OCI-LY7 (cell line): Measurements from ENCODE around the gene DIO1. TPM values are rescaled to one million over a fixed set of nuclear protein-coding genes. Genes with fewer than 3 reads are reported as not detected.

Experiments
- BruUV-seq: library from RNA; stranded (reverse); fragments of 400-500 nt; replicated peaks from 2 replicates; lab custom pipeline; 2021; lab: Mats Ljungman, UMichigan
- CTCF ChIA-PET: fragments of 300-600 bp; sonication (Branson Sonifier 250); formaldehyde crosslinking; loops from one replicate; lab custom pipeline; 2022; ENCODE audit warnings: antibody characterized with exemption; ENCODE audit not compliant: unreplicated experiment; lab: Charles Lee
- POLR2A ChIA-PET: fragments of 300-600 bp; sonication (Branson Sonifier 250); formaldehyde crosslinking; loops from one replicate; lab custom pipeline; 2022; ENCODE audit warnings: antibody characterized with exemption; lab: Charles Lee
- DNase-seq: peaks from one replicate; pipeline ENCODE4 v3.0.0-alpha.2; 2015; ENCODE audit warnings: low spot score
- H2AFZ ChIP-seq: fragments of 200-600 bp; sonication (generic), shearing (Covaris generic); 2 replicates; pipeline ENCODE4 v1.6.1; 2014; ENCODE audit warnings: mild to moderate bottlenecking, antibody characterized with exemption, low read length, moderate library complexity
- H3K27ac ChIP-seq: fragments of 200-600 bp; sonication (generic); 2 replicates; pipeline ENCODE4 v1.5.1; 2014; ENCODE audit warnings: mixed run types, low read depth, mild to moderate bottlenecking, moderate library complexity, low read length, inconsistent platforms; ENCODE audit not compliant: poor library complexity, severe bottlenecking
- H3K36me3 ChIP-seq: fragments of 200-600 bp; sonication (generic); 2 replicates; pipeline ENCODE4 v1.6.1; 2014; ENCODE audit warnings: mild to moderate bottlenecking, antibody characterized with exemption, low read length, moderate library complexity, mixed read lengths; ENCODE audit not compliant: insufficient read depth
- H3K4me1 ChIP-seq: fragments of 200-600 bp; sonication (generic); 2 replicates; pipeline ENCODE4 v1.5.1; 2014; ENCODE audit warnings: mild to moderate bottlenecking, low read length; ENCODE audit not compliant: insufficient read depth, poor library complexity, severe bottlenecking
- H3K4me2 ChIP-seq: fragments of 200-600 bp; sonication (generic); 2 replicates; pipeline ENCODE4 v1.6.1; 2014; ENCODE audit warnings: mild to moderate bottlenecking, low read length
- H3K4me3 ChIP-seq: fragments of 200-600 bp; sonication (generic); 2 replicates; pipeline ENCODE4 v1.5.1; 2014; ENCODE audit warnings: mild to moderate bottlenecking, low read depth, low read length; ENCODE audit not compliant: poor library complexity, severe bottlenecking
- H3K79me2 ChIP-seq: fragments of 200-600 bp; sonication (generic); 2 replicates; pipeline ENCODE4 v1.6.1; 2016; ENCODE audit warnings: low read depth, mild to moderate bottlenecking, low read length, moderate library complexity, mixed read lengths; ENCODE audit not compliant: insufficient read depth
- H3K9me2 ChIP-seq: fragments of 200-600 bp; sonication (generic); 2 replicates; pipeline ENCODE4 v1.6.1; 2016; ENCODE audit warnings: mild to moderate bottlenecking, low read length, mixed read lengths; ENCODE audit not compliant: insufficient read depth
- H3K9me3 ChIP-seq: fragments of 200-600 bp; sonication (generic); 2 replicates; pipeline ENCODE4 v1.6.1; 2014; ENCODE audit warnings: mild to moderate bottlenecking, mixed run types, low read length, mixed read lengths
- H4K20me1 ChIP-seq: fragments of 200-600 bp; sonication (generic); 2 replicates; pipeline ENCODE4 v1.6.1; 2014; ENCODE audit warnings: mild to moderate bottlenecking, antibody characterized with exemption, low read length, moderate library complexity, mixed read lengths; ENCODE audit not compliant: insufficient read depth
- EZH2phosphoT487 ChIP-seq: fragments of 200-600 bp; sonication (generic); IDR thresholded peaks from 2 replicates; pipeline ENCODE4 v1.6.1; 2018; ENCODE audit warnings: low read depth, borderline replicate concordance, mild to moderate bottlenecking, mixed run types, antibody characterized with exemption, low read length, moderate library complexity, mixed read lengths
- intact Hi-C: fragments of 100-400 bp; cut with micrococcal nuclease; formaldehyde crosslinking; loops from one replicate; pipeline ENCODE4 v1.10.0; 2022; ENCODE audit not compliant: unreplicated experiment
- total RNA-seq, 2 experiments: library from RNA; depleted of rRNA in 1 of 2; stranded (reverse); fragments of >200 nt in 1 of 2; shearing (Covaris generic) in 1 of 2; gene quantifications; 2 replicates each; pipeline ENCODE4 v1.2.3, GENCODE V29; 2014 to 2022
- TF ChIP-seq, protein P1 (sequence below): fragments of 200-600 bp; sonication (generic); conservative IDR thresholded peaks from 2 replicates; pipeline ENCODE4 v1.5.1; 2014; ENCODE audit warnings: mild to moderate bottlenecking, antibody characterized with exemption, low read length, moderate library complexity, mixed read lengths

DIO1 gene
- total RNA-seq, 2 experiments from 2014 or later, result not detected

DNA sequence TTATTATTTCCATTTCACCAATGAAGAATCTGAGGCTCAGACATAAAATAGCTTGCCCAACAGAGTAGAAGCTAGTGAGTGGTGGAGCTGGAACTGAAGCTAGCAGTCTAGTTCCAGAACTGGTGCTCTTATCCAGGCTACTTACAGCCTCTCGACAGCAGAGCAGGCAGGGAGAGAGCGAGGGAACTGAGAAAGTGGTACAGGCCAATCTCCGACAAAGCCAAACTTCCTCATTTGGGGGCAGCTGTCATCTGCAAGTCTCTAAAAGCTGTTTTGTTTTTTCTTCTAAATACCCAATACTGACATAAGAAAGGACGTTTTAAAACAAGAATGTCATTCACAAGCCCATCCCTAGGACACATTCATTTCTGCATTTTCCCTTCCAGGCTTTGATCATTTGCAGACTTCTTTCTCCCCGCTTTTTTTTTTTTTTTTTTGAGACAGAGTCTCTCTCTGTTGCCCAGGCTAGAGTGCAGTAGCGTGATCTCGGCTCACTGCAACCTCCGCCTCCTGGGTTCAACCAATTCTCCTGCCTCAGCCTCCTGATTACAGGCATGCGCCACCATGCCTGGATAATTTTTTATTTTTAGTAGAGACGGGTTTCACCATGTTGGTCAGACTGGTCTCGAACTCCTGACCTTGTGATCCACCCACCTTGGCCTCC is 24.4 kb upstream of the DIO1 start:
- Histone ChIP-seq H4K20me1 (no peaks in the 10 kb centered on the region), H3K36me3 (peaks cover 12% of the 10 kb centered on the region; the same call in 1 of the 2 replicates), H3K27ac (no peak overlapping the region), H3K4me2 (peak overlapping the region; percentile 46), H3K79me2 (no peaks in the 10 kb centered on the region), H3K4me1 (peaks cover 8% of the 10 kb centered on the region), H3K9me3 (no peaks in the 10 kb centered on the region), H2AFZ (no peak overlapping the region; the same call in 1 of the 2 replicates), H3K9me2 (no peaks in the 10 kb centered on the region), H3K4me3 (no peak overlapping the region)
- TF ChIP-seq, protein P1, sequence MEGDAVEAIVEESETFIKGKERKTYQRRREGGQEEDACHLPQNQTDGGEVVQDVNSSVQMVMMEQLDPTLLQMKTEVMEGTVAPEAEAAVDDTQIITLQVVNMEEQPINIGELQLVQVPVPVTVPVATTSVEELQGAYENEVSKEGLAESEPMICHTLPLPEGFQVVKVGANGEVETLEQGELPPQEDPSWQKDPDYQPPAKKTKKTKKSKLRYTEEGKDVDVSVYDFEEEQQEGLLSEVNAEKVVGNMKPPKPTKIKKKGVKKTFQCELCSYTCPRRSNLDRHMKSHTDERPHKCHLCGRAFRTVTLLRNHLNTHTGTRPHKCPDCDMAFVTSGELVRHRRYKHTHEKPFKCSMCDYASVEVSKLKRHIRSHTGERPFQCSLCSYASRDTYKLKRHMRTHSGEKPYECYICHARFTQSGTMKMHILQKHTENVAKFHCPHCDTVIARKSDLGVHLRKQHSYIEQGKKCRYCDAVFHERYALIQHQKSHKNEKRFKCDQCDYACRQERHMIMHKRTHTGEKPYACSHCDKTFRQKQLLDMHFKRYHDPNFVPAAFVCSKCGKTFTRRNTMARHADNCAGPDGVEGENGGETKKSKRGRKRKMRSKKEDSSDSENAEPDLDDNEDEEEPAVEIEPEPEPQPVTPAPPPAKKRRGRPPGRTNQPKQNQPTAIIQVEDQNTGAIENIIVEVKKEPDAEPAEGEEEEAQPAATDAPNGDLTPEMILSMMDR, result no peak
- TF ChIP-seq EZH2phosphoT487, result no peak
- POLR2A ChIA-PET, result interaction anchor here (0.7 to 1.5 kb wide), 6 partner anchors 9 to 240 kb away, joined by 3 to 7 read pairs (median 4); partner anchors contain the start of gene IFT25
- CTCF ChIA-PET, result no interaction called here
- no TSS peak for BruUV-seq
- DNase-seq, result peak; percentile 72
- intact Hi-C loops, result loop anchor here (10.0 kb wide), 1 partner anchor 195 kb away; no protein-coding TSS in a partner anchor

DNA sequence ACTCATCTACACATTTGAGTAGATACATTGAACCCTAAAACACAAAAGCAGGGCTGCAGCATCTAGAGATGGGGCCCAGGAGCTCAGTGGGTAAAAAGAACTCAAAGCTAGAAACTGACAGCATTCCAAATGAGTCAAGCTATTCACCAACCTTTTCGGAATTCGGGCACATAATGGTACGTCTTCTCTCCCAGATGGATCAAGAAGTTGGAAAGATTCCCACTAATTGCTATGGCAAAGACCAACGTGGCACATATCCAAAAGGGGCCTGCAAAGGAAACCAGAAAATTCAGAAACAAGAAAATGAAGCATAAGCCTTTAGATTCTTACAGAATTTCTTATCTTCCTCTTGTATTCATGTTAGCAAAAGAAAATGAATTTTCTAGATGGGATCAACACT is 22.8 kb upstream of the DIO1 start:
- intact Hi-C loops, result no loop called here
- BruUV-seq, result no TSS peak
- peaks cover 12% of the 10 kb centered on the region; the same call in 1 of the 2 replicates for H3K36me3 ChIP-seq
- H3K9me3 ChIP-seq, result no peaks in the 10 kb centered on the region
- H3K79me2 ChIP-seq, result no peaks in the 10 kb centered on the region
- TF ChIP-seq EZH2phosphoT487, result no peak
- TF ChIP-seq, protein P1, result no peak
- H2AFZ ChIP-seq, result no peak overlapping the region
- no peak for DNase-seq
- no peak overlapping the region for H3K27ac ChIP-seq
- H4K20me1 ChIP-seq, result no peaks in the 10 kb centered on the region
- CTCF ChIA-PET, result interaction anchor here (0.6 kb wide), 1 partner anchor 88 kb away, joined by 4 read pairs; no protein-coding TSS in a partner anchor
- H3K9me2 ChIP-seq, result no peaks in the 10 kb centered on the region
- peaks cover 8% of the 10 kb centered on the region for H3K4me1 ChIP-seq
- POLR2A ChIA-PET, result interaction anchor here (0.8 to 1.3 kb wide), 2 partner anchors 14 to 21 kb away, joined by 4 to 5 read pairs; no protein-coding TSS in a partner anchor
- H3K4me2 ChIP-seq, result no peak overlapping the region
- H3K4me3 ChIP-seq, result no peak overlapping the region
